SH-SY5Y (cell line): Measurements from ENCODE around the gene ERH.

Experiments used
- GATA2 ChIP-seq: IDR thresholded peaks from 2 replicates; pipeline ENCODE4 v1.6.1; 2011; ENCODE audit warnings: mild to moderate bottlenecking, low read depth, low read length
- GATA3 ChIP-seq: IDR thresholded peaks from 2 replicates; pipeline ENCODE4 v1.6.1; 2011; ENCODE audit warnings: low read depth, mild to moderate bottlenecking, low read length, moderate library complexity

- no peak for TF ChIP-seq GATA2
- TF ChIP-seq GATA3 = no peak
These were observed at the start of gene ERH, which contains the start of gene SLC39A9 for GRCh38 chr14:69398053-69398817.
